HAP-1 (cell line): Measurements from ENCODE around the gene ATP1A3.

Experiments used
- DNase-seq, 2 experiments: peaks; one replicate each; pipeline ENCODE4 v3.0.0-alpha.2; 2016 to 2020; ENCODE audit warnings: low spot score in 2 of 2
- H3K27me3 ChIP-seq: fragments of 250-450 bp; sonication (Bioruptor Pico); 2 replicates; pipeline ENCODE4 v1.5.1; 2020; ENCODE audit warnings: low read depth, mild to moderate bottlenecking, moderate library complexity
- H3K36me3 ChIP-seq: fragments of 250-450 bp; sonication (Bioruptor Pico); replicated peaks from 2 replicates; pipeline ENCODE4 v1.5.1; 2020; ENCODE audit warnings: mild to moderate bottlenecking
- H3K4me1 ChIP-seq: fragments of 250-450 bp; sonication (Bioruptor Pico); 2 replicates; pipeline ENCODE4 v1.5.1; 2020; ENCODE audit warnings: mild to moderate bottlenecking
- H3K4me3 ChIP-seq: fragments of 250-450 bp; sonication (Bioruptor Pico); 2 replicates; pipeline ENCODE4 v1.5.1; 2020; ENCODE audit warnings: mild to moderate bottlenecking, moderate library complexity
- H3K9me3 ChIP-seq: fragments of 250-450 bp; sonication (Bioruptor Pico); 2 replicates; pipeline ENCODE4 v1.5.1; 2020; ENCODE audit warnings: mild to moderate bottlenecking, moderate library complexity
- in situ Hi-C: fragments of 300-500 bp; cut with MboI; formaldehyde crosslinking; loops from 3 replicates; pipeline ENCODE4 v1.14.3; 2020; ENCODE audit warnings: low sequenced_read_pairs, inconsistent platforms, mixed read lengths

Gene ATP1A3

DNA sequence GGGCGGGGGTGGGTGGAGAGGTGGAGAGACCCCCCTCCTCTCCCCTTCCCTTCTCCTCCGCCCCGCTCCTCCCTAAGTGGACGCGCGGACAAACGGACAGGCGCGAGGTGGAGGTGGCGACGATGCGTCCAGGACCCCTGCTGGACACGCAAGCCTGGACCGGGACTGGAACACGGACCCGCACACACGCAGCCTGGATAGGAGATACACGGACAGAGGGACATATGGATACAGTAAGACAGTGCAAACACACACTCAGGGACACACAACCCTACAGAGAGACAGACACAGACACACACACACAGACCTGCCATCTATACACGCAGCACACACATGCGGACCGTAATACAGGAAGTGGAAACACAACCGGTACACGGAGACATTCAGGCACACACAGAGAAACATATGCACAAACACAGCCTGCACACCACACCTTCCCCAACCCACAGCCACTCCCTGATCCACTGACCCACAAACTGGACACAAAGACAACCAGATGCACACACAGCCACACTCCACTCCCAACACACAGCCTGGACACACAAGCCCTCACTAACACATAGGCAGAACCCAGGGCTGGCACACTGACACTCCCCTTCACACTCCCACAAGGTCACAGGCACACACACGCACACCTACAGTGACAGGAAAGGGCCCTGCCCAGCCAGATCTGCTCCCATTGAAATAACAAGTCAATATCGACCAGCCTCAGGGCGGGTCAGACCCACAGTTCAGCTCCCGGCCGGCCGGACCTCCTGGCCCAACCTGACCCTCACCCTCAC is 65.1 kb downstream of the ATP1A3 start:
- DNase-seq, result no peak

DNA sequence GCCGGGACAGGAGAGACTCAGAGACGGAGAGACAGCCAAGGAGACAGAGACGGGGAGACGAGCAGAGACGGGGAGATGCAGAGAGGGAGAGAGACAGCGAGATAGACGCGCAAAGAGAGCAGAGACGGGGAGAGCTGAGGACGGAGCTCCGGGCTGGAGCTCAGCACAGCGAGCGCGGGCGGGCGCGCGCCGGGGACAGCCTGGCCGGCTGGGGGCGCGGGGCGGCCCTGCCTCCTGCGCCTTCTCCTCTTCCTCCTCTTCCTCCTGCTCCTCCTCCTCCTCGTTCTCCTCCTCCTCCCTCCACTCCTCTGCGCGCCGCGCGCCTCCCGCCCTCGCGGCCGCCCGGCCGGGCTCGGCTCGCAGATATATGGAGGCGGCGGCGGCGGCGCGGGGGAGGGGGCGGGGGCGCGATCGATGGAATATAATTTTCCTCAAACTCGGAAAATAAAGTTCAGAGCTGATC is 65.8 kb downstream of the ATP1A3 start, which contains the start of gene ERFL:
Gene ERFL (minus strand): TSS at position 229 of the 463 bp plus-strand sequence. CDS start 15,530 bp downstream, outside the sequence.
- peak within 1 kb of the TSS; percentile 32 for H3K4me3 ChIP-seq
- H3K9me3 ChIP-seq, result no peaks in the 10 kb centered on the region
- H3K4me1 ChIP-seq, result no peaks in the 10 kb centered on the region
- DNase-seq, result peak; percentile 41 to 63
- no peaks in the 10 kb centered on the region for H3K36me3 ChIP-seq
- peaks cover 21% of the 10 kb centered on the region; the same call in 1 of the 2 replicates for H3K27me3 ChIP-seq
- in situ Hi-C loops, result no loop called here

More for the DNA sequence above, 65.1 kb downstream of the ATP1A3 start:
- Histone ChIP-seq H3K4me1 (no peaks in the 10 kb centered on the region), H3K4me3 (peak overlapping the region; percentile 32), H3K27me3 (peaks cover 25% of the 10 kb centered on the region; the same call in 1 of the 2 replicates), H3K9me3 (no peaks in the 10 kb centered on the region), H3K36me3 (no peaks in the 10 kb centered on the region)
- in situ Hi-C loops, result no loop called here

DNA sequence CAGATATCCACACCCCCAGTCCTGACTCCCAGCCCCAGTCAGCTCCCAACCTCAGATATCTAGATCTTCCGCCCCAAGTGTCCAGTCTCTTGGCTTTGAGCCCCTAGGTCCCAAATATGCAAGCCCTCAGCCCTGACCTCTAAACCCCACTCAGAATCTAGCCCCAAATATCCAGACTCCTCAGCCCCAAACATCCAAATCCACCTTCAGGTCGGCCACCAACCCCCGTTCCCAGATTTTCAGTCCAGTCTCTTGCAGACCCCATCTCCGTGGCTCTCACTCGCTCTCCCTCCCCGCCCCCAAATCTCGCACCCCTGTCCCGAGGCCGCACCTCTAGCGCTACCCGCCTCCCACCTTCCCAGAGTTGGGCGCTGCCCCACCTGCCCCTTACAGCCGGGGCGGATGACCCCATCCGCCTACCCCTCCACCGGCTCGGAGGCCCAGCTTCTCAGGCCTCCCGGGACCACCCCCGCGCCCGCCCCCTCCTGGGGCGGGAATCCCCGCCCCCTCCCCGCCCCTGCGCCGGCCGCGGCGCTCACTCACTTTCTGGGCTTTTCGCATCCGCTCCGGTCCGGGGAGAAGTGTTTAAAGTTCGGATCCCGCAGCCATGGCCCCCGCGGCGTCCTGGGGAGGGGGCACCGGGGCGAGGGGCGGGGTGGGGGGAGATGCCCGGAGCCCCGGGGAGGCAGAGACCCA is 66.4 kb downstream of the ATP1A3 start:
- peak overlapping the region; percentile 32 for H3K4me3 ChIP-seq
- H3K36me3 ChIP-seq, result no peaks in the 10 kb centered on the region
- H3K9me3 ChIP-seq, result no peaks in the 10 kb centered on the region
- in situ Hi-C loops, result no loop called here
- peak in 1 of 2 experiments; percentile 48 for DNase-seq
- H3K4me1 ChIP-seq, result no peaks in the 10 kb centered on the region
- peaks cover 16% of the 10 kb centered on the region; the same call in 1 of the 2 replicates for H3K27me3 ChIP-seq

DNA sequence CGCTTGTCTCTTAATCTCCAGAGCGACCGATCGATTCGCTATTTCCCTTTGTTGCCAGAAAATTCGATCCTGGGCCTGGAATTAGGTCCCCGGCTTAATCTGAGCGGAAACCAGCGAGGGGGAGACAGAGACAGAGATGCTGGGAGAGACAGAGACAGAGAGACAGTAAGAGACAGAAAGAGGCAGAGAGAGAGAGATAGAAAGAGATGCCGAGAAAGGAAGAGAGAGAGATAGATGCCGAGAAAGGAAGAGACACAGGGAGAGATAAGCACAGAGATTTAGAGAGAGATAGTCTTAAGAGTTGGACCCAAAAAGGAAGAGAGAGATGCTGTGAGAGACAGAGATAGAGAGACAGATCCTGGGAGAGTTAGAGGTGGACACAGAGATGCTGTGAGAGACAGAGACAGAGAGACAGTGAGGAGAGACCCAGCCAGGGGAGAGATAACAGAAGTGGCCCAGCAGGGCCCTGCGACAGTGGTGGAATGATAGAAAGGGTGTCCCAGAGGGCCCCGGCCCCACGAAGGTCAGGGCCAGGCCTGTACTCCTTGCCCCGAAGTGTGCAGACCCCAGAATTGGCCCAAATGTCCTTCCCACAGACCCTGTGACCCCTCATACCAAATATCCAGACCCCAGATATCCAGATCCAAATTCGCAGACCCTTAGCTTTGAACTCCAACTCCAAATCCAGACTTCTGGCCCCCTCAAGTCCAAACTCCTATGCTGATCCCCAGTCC is 67.1 kb downstream of the ATP1A3 start:
- in situ Hi-C loops, result no loop called here
- no peaks in the 10 kb centered on the region for H3K4me1 ChIP-seq
- peaks cover 10% of the 10 kb centered on the region; the same call in 1 of the 2 replicates for H3K27me3 ChIP-seq
- no peaks in the 10 kb centered on the region for H3K9me3 ChIP-seq
- no peak for DNase-seq
- no peak overlapping the region for H3K4me3 ChIP-seq
- H3K36me3 ChIP-seq, result no peaks in the 10 kb centered on the region

DNA sequence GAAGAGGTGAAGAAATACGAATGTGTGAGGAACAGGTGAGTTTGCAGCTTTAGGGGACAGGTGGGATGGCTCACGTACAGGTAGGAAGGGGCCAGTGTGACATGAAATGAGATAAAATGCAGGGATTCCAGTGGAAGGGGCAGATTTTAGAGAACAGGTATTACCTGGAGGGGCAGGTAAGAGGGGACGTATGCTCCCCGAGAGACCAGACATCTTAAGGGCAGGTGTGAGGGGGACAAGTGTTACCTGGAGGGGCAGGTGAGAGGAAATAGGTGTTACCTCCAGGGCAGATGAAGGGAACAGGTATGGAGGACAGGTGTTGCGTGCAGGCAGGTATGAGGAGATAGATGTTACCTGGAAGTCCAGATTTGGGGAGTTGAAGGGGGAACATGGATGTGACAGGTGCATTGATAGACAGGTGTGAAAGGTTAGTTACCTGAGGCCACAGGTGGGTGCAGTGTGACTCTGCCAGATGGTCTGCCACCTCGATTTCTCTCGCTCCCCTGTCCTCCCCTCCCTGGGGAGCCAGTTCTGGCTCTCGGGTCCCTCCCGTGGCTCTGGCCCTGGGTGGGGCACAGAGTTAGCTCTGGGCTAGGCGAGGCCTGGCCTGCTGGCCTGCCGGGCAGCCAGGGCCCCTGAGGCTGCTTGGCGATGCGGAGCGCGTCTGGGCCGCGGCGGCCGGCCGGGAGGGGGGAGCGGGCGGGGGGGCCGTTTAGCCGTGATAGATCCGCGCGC is 67.8 kb downstream of the ATP1A3 start:
- in situ Hi-C loops, result no loop called here
- H3K27me3 ChIP-seq, result peaks cover 13% of the 10 kb centered on the region; the same call in 1 of the 2 replicates
- no peaks in the 10 kb centered on the region for H3K36me3 ChIP-seq

DNA sequence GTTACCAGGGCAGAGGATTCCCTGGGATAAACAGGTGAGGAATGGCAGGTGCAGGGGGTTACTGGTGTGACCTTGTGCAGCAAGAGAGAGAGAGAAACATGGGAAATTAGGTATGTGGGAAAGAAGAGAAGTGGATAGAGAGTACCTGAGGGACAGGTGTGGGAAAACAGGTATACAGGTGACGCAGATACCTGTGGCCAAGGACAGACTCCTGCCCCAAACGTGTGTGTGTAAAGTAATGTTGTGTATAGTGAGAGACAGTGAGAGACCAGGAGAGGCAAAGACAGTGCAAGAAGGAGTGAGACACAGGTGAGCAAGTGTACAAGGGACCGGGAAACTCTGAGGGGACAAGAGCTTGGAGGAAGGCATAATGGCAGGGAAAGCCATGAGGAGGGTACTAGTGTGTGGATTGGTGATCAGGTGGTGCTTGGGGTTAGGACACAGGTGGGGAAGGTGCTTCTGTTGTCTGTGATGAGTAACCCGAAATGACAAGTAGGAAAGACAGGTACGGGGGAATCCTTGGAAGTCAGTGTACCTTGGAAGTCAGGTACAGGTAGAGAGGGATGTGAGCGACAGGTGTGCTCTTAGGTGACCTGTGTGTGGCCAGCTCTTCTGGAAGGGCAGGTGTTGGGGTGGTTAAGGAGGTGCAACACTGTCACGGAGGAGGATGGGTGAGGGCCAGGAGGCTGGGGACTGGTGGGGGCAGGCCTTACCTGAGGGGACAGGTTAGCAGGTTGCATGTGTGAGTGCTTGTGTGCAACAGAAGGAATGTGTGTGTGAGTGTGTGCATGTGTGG is 68.6 kb downstream of the ATP1A3 start:
- H3K36me3 ChIP-seq, result no peaks in the 10 kb centered on the region
- peaks cover 13% of the 10 kb centered on the region; the same call in 1 of the 2 replicates for H3K27me3 ChIP-seq
- no peak for DNase-seq
- no peaks in the 10 kb centered on the region for H3K9me3 ChIP-seq
- H3K4me1 ChIP-seq, result no peaks in the 10 kb centered on the region
- in situ Hi-C loops, result no loop called here
- no peak overlapping the region for H3K4me3 ChIP-seq

More for the DNA sequence above, 67.8 kb downstream of the ATP1A3 start:
- Histone ChIP-seq H3K4me1 (no peaks in the 10 kb centered on the region), H3K9me3 (no peaks in the 10 kb centered on the region), H3K4me3 (no peak overlapping the region)
- DNase-seq, result no peak

DNA sequence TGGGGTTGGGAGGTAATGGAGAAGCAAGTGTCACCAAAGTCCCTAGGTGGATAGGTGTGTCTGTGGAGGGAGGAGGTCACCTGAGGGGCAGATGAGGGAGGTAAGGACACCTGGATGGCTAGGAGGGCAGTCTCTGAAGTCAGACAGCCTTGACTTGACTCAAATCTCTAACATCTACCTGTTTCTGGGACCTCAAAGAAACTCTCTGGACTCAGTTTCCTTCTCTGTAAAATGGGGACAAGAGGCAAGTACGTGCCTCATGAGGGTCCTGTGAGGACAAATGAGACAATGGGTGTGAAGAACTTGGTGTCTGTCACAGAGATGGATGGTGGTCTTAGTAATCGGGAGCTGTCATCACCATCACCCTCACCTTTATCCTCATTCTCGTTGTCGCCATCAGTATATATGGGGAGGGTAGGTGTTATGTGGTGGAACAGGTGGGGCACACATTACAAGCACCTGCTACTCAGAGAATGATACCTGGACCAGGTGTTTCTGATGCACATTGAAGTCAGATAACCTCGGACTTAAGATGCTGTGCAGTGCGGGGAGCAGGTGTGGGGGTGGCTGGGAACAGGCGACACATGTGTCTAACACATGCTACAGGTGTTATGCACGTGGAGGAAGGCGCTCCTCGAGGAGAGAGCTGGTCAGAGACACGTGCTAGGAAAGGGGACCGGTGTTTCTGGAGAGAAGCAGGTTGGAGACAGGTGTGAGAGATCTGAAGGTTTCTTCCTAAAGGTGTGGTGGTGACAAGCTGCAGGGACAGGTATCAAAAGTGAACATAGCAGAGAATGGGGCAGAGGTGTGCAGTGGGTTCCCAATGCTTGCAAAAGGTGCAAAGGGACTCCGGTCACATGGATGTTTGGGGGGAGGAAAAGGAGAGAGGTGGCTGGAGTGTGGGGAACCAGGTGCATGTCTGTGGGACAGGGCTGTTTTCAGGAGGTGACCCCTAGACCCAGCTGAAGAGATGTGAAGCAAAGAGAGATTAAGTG is 69.6 kb downstream of the ATP1A3 start:
- Histone ChIP-seq H3K4me1 (no peaks in the 10 kb centered on the region), H3K9me3 (no peaks in the 10 kb centered on the region), H3K27me3 (peaks cover 9% of the 10 kb centered on the region; the same call in 1 of the 2 replicates), H3K4me3 (no peak overlapping the region), H3K36me3 (no peaks in the 10 kb centered on the region)
- DNase-seq, result no peak
- in situ Hi-C loops, result no loop called here

DNA sequence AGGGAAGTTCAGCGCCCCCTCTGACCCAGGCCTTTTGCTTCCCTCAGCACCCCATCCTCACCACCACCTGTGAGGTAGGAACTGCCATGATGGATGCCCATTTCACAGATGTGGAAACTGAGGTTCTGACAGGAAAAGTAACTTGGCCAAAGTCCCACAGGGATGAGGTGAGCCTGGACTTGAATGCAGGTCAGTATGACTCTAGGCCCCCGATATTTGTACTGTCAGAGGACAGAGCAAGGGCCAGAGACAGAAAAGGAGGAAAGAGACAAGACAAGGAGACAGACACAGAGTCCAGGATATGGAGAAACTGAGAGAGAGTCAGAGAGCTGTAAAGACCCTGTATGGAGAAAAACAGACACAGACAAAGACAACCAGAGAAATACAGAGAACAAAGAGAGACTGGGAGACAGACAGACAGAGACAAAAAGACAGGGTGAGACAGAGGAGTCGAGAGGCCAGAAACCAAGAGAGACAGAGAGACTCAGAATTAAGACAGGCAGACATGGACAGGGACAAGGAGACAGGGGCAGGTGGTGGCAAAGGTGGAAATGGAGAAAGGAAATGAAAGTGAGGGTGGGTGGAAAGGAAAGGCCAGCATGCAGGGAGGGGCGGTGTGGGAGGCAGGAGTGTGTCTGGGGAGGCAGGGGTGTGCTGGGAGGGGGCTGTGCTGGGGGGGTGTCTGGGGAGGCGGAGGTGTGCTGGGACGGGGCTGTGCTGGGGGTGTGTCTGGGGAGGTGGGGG is 70.8 kb downstream of the ATP1A3 start:
- Histone ChIP-seq H3K4me1 (no peaks in the 10 kb centered on the region), H3K9me3 (no peaks in the 10 kb centered on the region), H3K27me3 (0 out of 2 replicates have a peak, but pooled peaks cover 3% of the 10 kb centered on the region), H3K4me3 (no peak overlapping the region), H3K36me3 (no peaks in the 10 kb centered on the region)
- DNase-seq, result no peak
- in situ Hi-C loops, result no loop called here

DNA sequence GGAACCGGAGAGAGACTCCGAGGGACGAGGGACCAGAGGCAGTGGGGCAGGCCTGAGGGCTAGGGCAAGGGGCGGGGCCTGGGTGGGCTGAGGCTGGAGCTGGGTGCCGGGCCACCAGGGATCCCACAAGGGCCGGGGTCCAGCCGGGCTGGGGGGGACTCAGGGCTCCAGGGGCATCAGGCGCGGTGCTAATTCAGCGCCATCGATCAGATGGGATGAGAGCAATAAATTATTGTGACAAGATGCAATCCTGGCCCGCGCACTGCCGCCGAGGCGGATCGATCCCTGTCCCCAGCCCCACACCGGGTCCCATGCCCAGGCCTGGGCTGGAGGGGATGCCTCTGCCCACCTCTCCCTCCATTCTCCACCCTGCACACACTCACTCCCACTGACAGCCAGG is 71.4 kb downstream of the ATP1A3 start:
- Histone ChIP-seq H3K4me1 (no peaks in the 10 kb centered on the region), H3K27me3 (0 out of 2 replicates have a peak, but pooled peaks cover 3% of the 10 kb centered on the region)
- in situ Hi-C loops, result no loop called here

DNA sequence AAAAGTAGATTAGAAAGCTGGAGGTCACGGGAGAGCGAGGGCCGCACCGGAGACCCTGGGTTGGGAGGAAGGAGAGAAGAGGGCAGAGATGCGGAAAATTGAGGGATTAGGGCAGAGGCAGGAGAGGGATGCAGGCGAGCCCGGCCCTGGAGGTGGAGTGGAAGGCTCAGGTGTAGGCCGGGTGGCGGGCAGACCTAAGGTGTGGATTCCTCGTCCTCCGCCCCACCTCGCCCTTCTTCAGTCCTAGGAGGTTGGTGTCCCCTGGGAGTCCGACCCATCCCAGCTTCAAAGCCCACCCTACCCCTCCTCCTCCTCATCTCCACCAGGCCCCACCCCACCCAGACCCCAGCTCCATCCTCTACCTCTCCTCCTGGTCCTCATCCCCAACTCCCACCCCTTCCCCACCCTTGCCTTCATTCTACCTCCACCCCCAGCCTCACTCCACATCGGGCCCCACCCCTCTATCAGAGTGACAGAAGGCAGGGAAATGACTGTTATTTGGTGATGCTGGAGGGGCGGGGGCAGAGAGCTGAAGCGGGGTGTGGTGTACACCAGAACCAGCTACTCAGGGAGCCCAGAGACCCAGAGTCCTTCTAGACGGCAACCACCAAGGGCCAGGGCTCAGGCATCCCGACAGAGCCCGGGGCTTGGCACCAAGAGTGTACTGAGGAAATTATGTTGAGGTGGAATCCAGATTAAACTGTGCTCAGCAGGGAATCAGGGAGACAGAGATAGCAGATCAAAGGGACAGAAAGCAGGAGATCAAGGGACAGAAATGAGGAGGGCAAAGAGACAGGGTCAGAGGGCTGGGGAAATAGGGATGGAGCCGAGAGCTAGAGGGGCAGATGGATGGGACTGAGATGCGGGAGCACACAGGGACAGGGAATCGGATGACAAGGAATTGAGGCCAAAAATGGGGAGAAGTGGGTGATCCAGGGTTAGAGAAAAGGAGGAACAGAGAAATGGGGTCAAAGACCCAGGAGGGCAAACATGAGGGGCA is 72.2 kb downstream of the ATP1A3 start:
- H3K9me3 ChIP-seq, result no peaks in the 10 kb centered on the region
- in situ Hi-C loops, result no loop called here
- no peak for DNase-seq
- H3K4me1 ChIP-seq, result no peaks in the 10 kb centered on the region
- H3K36me3 ChIP-seq, result no peaks in the 10 kb centered on the region
- no peak overlapping the region for H3K4me3 ChIP-seq
- peaks cover 6% of the 10 kb centered on the region for H3K27me3 ChIP-seq

More for the DNA sequence above, 71.4 kb downstream of the ATP1A3 start:
- H3K9me3 ChIP-seq, result no peaks in the 10 kb centered on the region
- H3K36me3 ChIP-seq, result no peaks in the 10 kb centered on the region
- no peak for DNase-seq
- no peak overlapping the region for H3K4me3 ChIP-seq
